WERI-Rb-1 (cell line): Measurements from ENCODE around the gene PGLYRP2.

Source experiments
- DNase-seq: peaks from one replicate; pipeline ENCODE4 v3.0.0-alpha.2; 2020
- H3K27ac ChIP-seq: fragments of 250-450 bp; sonication (Bioruptor Pico); 2 replicates; pipeline ENCODE4 v1.5.1; 2020; ENCODE audit warnings: mild to moderate bottlenecking, moderate library complexity
- H3K27me3 ChIP-seq: fragments of 250-450 bp; sonication (Bioruptor Pico); 2 replicates; pipeline ENCODE4 v1.5.1; 2021; ENCODE audit warnings: mild to moderate bottlenecking, low read depth, moderate library complexity; ENCODE audit not compliant: insufficient read depth, severe bottlenecking
- H3K36me3 ChIP-seq: fragments of 250-450 bp; sonication (Bioruptor Pico); 2 replicates; pipeline ENCODE4 v1.5.1; 2020; ENCODE audit warnings: mild to moderate bottlenecking, moderate library complexity
- H3K4me3 ChIP-seq: 2 replicates; pipeline ENCODE4 v1.5.1; 2011; ENCODE audit warnings: low read depth, mild to moderate bottlenecking, control low read depth, low read length
- H3K9me3 ChIP-seq: fragments of 250-450 bp; sonication (Bioruptor Pico); 2 replicates; pipeline ENCODE4 v1.5.1; 2021; ENCODE audit warnings: mild to moderate bottlenecking, moderate library complexity; ENCODE audit not compliant: severe bottlenecking
- TF ChIP-seq, protein P1 (sequence below): IDR thresholded peaks from 2 replicates; pipeline ENCODE4 v1.5.1; 2011; ENCODE audit warnings: low read depth, mild to moderate bottlenecking, control low read depth, inconsistent platforms, low read length

PGLYRP2 gene

GRCh38 chr19:15439078-15439799, 40.1 kb downstream of the PGLYRP2 start:
- Histone ChIP-seq H3K9me3 (no peaks in the 10 kb centered on the region), H3K27me3 (no peaks in the 10 kb centered on the region), H3K36me3 (no peaks in the 10 kb centered on the region), H3K4me3 (no peak overlapping the region), H3K27ac (no peak overlapping the region)
- DNase-seq: no peak
- TF ChIP-seq, protein P1, sequence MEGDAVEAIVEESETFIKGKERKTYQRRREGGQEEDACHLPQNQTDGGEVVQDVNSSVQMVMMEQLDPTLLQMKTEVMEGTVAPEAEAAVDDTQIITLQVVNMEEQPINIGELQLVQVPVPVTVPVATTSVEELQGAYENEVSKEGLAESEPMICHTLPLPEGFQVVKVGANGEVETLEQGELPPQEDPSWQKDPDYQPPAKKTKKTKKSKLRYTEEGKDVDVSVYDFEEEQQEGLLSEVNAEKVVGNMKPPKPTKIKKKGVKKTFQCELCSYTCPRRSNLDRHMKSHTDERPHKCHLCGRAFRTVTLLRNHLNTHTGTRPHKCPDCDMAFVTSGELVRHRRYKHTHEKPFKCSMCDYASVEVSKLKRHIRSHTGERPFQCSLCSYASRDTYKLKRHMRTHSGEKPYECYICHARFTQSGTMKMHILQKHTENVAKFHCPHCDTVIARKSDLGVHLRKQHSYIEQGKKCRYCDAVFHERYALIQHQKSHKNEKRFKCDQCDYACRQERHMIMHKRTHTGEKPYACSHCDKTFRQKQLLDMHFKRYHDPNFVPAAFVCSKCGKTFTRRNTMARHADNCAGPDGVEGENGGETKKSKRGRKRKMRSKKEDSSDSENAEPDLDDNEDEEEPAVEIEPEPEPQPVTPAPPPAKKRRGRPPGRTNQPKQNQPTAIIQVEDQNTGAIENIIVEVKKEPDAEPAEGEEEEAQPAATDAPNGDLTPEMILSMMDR: no peak

DNA sequence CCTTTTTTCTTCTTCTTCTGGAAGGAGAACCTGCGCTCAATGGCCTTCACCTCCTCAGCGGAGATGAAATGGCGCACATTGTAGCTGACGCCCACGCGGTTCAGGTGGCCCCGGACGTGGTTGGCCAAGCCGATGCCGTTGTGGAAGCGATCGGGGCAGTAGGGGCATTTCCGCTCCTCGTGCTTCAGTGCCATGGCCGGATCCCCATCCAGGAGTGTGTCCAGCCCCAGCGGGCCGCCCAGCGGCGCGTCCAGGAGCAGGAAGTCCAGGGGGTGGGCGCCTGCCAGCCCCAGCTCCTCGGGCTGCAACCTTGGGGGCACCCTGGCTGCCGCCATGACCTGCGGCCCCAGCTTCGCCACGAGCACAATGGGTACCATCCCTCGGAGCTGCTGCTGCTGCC, 40.7 kb downstream of the PGLYRP2 start:
- Histone ChIP-seq H3K27ac (no peak overlapping the region), H3K36me3 (no peaks in the 10 kb centered on the region), H3K9me3 (no peaks in the 10 kb centered on the region), H3K4me3 (no peak overlapping the region), H3K27me3 (no peaks in the 10 kb centered on the region)
- no peak for DNase-seq
- TF ChIP-seq, protein P1: no peak

GRCh38 chr19:15438124-15438496, 41.2 kb downstream of the PGLYRP2 start:
- TF ChIP-seq, protein P1: no peak
- no peak overlapping the region for H3K4me3 ChIP-seq
- H3K9me3 ChIP-seq: no peaks in the 10 kb centered on the region
- H3K27ac ChIP-seq: no peak overlapping the region
- no peaks in the 10 kb centered on the region for H3K27me3 ChIP-seq
- no peak for DNase-seq
- H3K36me3 ChIP-seq: no peaks in the 10 kb centered on the region

- Histone ChIP-seq H3K9me3 (no peaks in the 10 kb centered on the region), H3K4me3 (no peak overlapping the region), H3K27ac (no peak overlapping the region), H3K27me3 (no peaks in the 10 kb centered on the region), H3K36me3 (no peaks in the 10 kb centered on the region)
- TF ChIP-seq, protein P1: no peak
- no peak for DNase-seq
Observed at GRCh38 chr19:15437355-15438123, 41.8 kb downstream of the PGLYRP2 start.

- H3K36me3 ChIP-seq: no peaks in the 10 kb centered on the region
- H3K27ac ChIP-seq: no peak overlapping the region
- TF ChIP-seq, protein P1: no peak
- DNase-seq: no peak
- H3K9me3 ChIP-seq: no peaks in the 10 kb centered on the region
- H3K27me3 ChIP-seq: no peaks in the 10 kb centered on the region
- H3K4me3 ChIP-seq: no peak overlapping the region
Observed at GRCh38 chr19:15436826-15437110, 42.5 kb downstream of the PGLYRP2 start.
